GM21381 (cell line): ENCODE data around the gene STK16.
"Not testable (repeated sequence)": the region's sequence is repeated elsewhere in the genome, so short reads cannot be mapped to it uniquely, and the experiment has no call there.

Experiments used
- ATAC-seq: cut with Tn5 transposase; IDR thresholded peaks from one replicate; pipeline ENCODE4 v1.9.1; 2021; ENCODE audit warnings: mild to moderate bottlenecking, moderate library complexity; ENCODE audit not compliant: unreplicated experiment

The STK16 gene

DNA sequence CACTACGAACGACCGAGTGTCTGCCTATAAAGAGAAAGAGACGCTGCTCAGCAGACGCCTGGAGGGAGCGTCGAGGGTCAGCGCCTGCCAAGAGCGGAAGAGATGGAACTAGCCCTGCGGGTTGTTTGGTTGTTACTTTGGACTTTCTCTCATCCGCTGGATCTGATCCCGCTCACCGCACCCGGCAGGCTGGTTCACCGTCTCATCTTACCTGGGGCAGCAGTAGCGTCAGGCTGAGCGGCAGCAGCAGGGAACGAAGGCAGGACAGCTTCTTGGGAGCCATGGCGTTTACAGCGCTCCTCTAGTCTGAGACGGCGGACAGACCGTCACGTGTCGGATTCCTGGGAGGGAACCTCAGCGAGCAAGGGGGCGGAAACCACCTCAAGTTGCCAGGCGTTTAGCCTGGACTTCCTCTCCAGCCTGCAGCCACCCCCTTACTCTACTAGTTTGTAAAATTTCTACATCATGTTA, 2.0 kb upstream of the STK16 start:
- no peak for ATAC-seq

DNA sequence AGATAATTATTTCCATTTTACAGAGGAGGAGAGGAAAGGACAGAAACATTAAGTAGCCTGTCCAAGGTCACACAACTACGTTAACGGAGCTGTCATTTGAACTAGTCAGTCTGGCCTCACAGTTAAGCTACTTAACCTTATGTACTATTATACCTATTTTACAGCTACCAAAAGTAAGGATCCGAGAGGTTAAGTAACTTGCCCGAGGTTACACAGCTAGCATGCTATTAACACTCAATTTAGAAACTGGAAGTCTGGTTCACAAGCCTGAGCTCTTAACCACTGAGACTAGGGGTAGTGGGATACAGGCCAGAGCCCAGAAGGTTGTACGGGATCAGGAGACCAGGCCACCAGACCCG, 511 bp upstream of the STK16 start:
- ATAC-seq: no peak

DNA sequence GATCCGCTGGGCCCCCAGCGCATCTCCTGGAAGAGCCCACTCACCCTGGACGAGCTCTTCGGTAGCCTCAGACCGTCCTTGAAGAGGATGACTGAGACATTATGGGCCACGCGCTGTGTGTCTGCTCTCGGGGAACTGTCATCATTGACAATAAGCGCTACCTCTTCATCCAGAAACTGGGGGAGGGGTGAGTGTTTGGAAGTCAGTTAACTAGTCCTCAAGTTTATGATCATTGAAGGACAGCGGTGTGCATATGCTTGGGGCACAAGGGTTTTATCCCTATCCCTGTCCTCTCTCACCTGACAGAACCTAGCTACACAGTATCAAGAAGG, 586 bp downstream of the STK16 start:
- ATAC-seq: no peak

GRCh38 chr2:219246559-219246958, 1.3 kb downstream of the STK16 start:
- ATAC-seq: no peak

- ATAC-seq: no peak
Measured at GRCh38 chr2:219247678-219248642, 2.7 kb downstream of the STK16 start.

- ATAC-seq: no peak
Measured at GRCh38 chr2:219248845-219249202, 3.5 kb downstream of the STK16 start.

- peak; percentile 38 for ATAC-seq
Measured at GRCh38 chr2:219249203-219249980, 4.1 kb downstream of the STK16 start.

DNA sequence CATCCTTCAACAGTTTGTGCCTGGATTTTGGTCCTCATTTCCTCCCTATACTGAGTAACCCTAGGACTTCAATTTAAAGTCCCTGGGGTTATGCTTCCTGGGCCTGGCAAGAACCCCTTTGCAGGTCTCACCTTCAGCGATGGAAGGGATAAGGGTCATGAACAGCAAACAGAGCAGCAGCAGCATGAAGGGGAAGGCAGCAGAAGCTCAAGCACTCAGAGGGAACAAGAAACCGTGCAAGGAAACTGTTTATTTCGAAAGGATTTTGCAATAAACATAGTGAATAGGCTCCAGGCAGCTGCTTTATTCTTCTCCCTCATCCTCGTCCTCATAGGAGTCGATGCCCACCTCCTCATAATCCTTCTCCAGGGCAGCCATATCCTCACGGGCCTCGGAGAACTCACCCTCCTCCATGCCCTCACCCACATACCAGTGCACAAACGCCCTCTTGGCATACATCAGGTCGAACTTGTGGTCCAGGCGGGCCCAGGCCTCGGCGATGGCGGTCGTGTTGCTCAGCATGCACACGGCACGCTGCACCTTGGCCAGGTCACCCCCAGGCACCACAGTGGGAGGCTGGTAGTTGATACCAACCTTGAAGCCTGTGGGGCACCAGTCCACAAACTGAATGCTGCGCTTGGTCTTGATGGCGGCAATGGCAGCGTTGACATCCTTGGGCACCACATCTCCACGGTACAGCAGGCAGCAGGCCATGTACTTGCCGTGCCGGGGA, 4.9 kb downstream of the STK16 start:
- no peak for ATAC-seq

GRCh38 chr2:219251656-219252055, 6.4 kb downstream of the STK16 start:
- ATAC-seq: no peak

GRCh38 chr2:219252084-219252483, 6.8 kb downstream of the STK16 start:
- no peak for ATAC-seq

GRCh38 chr2:219252570-219252899, 7.3 kb downstream of the STK16 start:
- ATAC-seq: no peak

DNA sequence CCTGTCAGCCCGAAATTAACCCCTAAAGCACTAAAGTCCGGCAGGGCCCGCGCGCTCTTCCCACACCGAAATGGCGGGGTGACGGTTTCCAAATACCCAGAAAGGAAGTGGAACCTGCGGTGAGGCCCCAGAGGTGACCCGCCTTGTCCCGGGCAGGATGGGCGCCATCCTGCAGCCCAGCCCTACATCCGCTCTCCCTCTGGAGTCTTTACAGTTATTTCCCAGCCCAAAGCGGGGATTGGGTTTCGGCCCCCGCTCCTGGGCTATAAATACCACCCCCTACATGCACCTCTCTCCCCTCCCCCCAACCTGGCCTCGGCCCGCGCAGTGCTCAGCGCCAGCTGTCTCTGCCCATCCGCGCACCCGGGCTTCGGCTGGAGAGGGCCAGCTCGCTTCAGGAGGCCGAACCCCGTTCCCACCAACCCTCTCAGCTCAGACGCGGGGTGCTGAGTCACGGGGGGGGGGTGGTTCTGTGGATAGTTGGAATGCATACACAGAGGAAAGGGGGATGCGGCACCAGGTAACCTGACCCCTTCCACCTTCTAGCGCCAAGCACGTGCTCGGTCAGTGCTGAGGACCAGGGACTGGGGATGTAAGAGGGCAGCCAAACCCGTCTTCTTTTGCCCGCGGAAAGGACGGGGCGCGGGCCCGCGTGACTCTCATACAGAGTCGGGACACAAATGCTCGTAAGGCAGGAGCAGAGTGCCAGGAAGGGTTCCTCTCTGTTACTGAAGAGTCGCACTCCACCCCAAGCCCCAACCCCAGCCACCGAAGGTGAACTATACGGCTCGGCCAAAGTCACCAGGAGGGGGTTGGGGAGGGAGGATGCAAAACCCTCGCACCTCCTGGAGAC, 7.8 kb downstream of the STK16 start, which contains the start of gene TUBA4B:
TSS of gene TUBA4B (plus strand) at position 344 of the 853 bp plus-strand sequence. CDS start at position 509, 165 bp downstream.
- ATAC-seq: peak; percentile 20

GRCh38 chr2:219253753-219254589, 8.7 kb downstream of the STK16 start, which contains the start of gene TUBA4A:
Gene TUBA4A (minus strand): TSS chr2:219253918. CDS start chr2:219253858, 60 bp downstream.
- ATAC-seq: peak; percentile 48

- ATAC-seq: peak; percentile 31
Measured at GRCh38 chr2:219254590-219255201, 9.4 kb downstream of the STK16 start.

- ATAC-seq: not testable (repeated sequence)
Measured at GRCh38 chr2:219258942-219259341, 13.7 kb downstream of the STK16 start.

DNA sequence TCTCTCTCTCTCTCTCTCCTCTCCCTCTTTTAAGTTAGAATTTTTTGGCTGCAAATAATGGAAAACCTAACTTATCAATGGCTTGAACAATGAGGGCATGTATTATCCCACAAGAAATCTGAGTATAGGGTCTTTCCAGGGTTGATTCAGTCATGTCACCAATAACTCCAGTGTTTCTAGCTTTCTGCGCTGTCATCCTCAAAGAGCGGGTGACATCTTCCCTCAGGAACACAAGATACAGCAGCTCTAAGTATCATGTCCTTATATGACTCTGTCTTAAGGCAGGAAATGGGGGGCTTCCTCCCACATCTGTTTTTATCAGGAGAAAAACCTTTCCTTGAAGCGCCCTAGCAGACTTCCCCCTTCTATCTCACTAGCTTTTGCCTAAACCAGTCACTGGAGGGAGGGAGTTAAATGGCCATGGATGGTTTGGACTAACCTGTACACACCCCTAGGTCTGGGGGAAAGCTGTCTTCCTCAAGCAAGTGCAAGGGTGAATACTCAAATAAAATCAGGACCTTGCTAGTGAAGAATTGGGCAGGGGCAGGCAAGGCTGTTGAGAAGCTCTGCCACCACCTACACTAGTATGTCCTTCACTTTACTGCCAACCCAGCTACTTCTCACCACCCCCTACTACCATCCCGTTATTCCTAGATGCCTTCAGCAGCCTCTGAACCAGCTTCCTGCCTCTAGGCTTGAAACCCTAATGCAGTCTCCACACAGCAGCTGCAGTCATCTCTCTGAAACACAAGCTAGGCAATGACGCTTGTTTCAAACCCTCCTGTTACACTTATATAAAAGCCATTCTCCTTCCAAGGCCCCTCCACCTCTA, 16.0 kb downstream of the STK16 start:
- no peak for ATAC-seq

DNA sequence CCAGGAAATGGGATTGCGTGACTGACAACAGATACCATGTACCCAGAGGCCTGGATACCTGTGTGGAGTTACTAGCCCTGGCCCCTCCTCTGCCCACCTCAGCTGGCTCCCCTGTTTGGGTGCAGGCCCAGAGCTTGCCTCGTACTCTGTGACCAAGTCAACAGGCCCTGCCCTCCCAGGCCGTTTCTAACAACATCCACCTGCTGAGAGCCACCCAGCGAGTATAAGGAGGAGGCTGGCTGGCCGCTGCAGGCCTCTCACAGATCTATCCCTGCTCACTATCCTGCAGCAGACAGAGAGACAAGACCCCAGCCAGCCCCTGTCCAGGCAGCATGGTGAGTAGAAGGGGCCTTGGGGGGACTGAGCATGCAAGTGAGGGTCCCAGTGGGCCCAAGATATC, 21.0 kb downstream of the STK16 start:
- no peak for ATAC-seq

DNA sequence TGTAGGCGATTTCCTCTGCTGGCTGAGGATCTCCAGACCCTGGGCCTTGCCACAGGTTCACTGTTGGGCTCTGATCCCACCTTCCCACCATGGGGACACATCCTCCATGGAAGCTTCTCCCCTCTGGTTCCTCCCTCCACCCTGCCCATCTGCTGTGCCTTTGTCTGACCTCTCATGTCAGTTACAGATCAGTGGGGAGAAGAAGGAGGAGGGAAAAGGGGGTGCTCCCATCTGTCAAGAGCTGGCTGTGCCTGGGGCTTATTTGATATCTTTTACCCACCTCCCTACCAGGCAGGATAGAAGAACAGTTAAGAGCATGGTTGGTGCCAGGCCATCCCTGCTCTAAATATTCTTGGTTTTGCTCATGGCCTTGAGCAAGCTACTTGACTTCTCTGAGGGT, 21.6 kb downstream of the STK16 start:
- no peak for ATAC-seq
